ENCODE data around the gene THADA.

GRCh38 chr2:43328832-43329231 lies 267.0 kb downstream of the THADA start:
- no peak for TF ChIP-seq CTCF (IDR thresholded peaks at IDR 0.05; ENCODE audit: extremely low read depth in 1 of 2, insufficient read depth in 1 of 2, low read depth in 1 of 2, low read length in 2 of 2)
- TF ChIP-seq POLR2AphosphoS5 (IDR thresholded peaks at IDR 0.05; ENCODE audit: insufficient read depth, low read depth, low read length): no peak
- TF ChIP-seq GATA2 (IDR thresholded peaks at IDR 0.05; ENCODE audit: insufficient read depth, insufficient read length, low read depth, low read length): no peak

Data from endothelial cell of umbilical vein (primary cell).